Caco-2 (cell line): ENCODE measurements around the gene ERC1. TPM values are rescaled to one million over a fixed set of nuclear protein-coding genes. Genes with fewer than 3 reads are reported as not detected.
A peak's percentile ranks its signal among the peaks of the same experiment; 100 is the strongest.
"Not testable (repeated sequence)": the region's sequence is repeated elsewhere in the genome, so short reads cannot be mapped to it uniquely, and the experiment has no call there.

Experiments used
- BruUV-seq: library from RNA; stranded (reverse); fragments of 400-500 nt; replicated peaks from 2 replicates; lab custom pipeline; 2021; lab: Mats Ljungman, UMichigan
- CTCF ChIA-PET: fragments of 300-600 bp; sonication (Branson Sonifier 250); formaldehyde crosslinking; loops from one replicate; lab custom pipeline; 2022; ENCODE audit warnings: antibody characterized with exemption; lab: Charles Lee
- POLR2A ChIA-PET: fragments of 300-600 bp; sonication (Branson Sonifier 250); formaldehyde crosslinking; loops from one replicate; lab custom pipeline; 2022; ENCODE audit warnings: antibody characterized with exemption; lab: Charles Lee
- DNase-seq, 2 experiments: peaks; one replicate each; pipeline versions ENCODE4 v3.0.0 to v3.0.0-alpha.2; 2020 to 2022
- H3K27me3 ChIP-seq: replicated peaks from 2 replicates; pipeline ENCODE4 v1.6.0; 2011; ENCODE audit warnings: low read length; ENCODE audit not compliant: control insufficient read depth, insufficient read depth
- H3K36me3 ChIP-seq: 2 replicates; pipeline ENCODE4 v1.5.1; 2011; ENCODE audit warnings: low read length; ENCODE audit not compliant: control insufficient read depth, insufficient read depth
- H3K4me1 ChIP-seq: fragments of 250-450 bp; sonication (Bioruptor Pico); 2 replicates; pipeline ENCODE4 v1.5.1; 2020; ENCODE audit warnings: mild to moderate bottlenecking
- H3K4me3 ChIP-seq: 2 replicates; pipeline ENCODE4 v1.5.1; 2011; ENCODE audit warnings: low read depth, mild to moderate bottlenecking, control low read depth, low read length
- H3K9me3 ChIP-seq: fragments of 250-450 bp; sonication (Bioruptor Pico); 2 replicates; pipeline ENCODE4 v1.5.1; 2020; ENCODE audit warnings: mild to moderate bottlenecking, moderate library complexity
- H3K27ac Mint-ChIP-seq: one replicate; pipeline ENCODE4 v1.8.0; 2022; ENCODE audit warnings: mixed read lengths; ENCODE audit not compliant: unreplicated experiment
- H3K27me3 Mint-ChIP-seq: one replicate; pipeline ENCODE4 v1.8.0; 2022; ENCODE audit warnings: mixed read lengths; ENCODE audit not compliant: insufficient read depth, unreplicated experiment
- H3K36me3 Mint-ChIP-seq: one replicate; pipeline ENCODE4 v1.8.0; 2022; ENCODE audit warnings: mild to moderate bottlenecking, mixed read lengths; ENCODE audit not compliant: insufficient read depth, unreplicated experiment
- H3K4me1 Mint-ChIP-seq: one replicate; pipeline ENCODE4 v1.8.0; 2022; ENCODE audit warnings: low read depth, mixed read lengths; ENCODE audit not compliant: unreplicated experiment
- H3K4me3 Mint-ChIP-seq: one replicate; pipeline ENCODE4 v1.8.0; 2022; ENCODE audit warnings: mild to moderate bottlenecking, moderate library complexity, mixed read lengths; ENCODE audit not compliant: unreplicated experiment
- H3K9me3 Mint-ChIP-seq: one replicate; pipeline ENCODE4 v1.8.0; 2022; ENCODE audit warnings: mixed read lengths; ENCODE audit not compliant: unreplicated experiment
- intact Hi-C: fragments of 100-400 bp; cut with micrococcal nuclease; formaldehyde crosslinking; loops from one replicate; pipeline ENCODE4 v1.10.0; 2022; ENCODE audit not compliant: unreplicated experiment
- total RNA-seq: library from RNA; stranded (reverse); gene quantifications from 2 replicates; pipeline ENCODE4 v1.2.3, GENCODE V29; 2022
- TF ChIP-seq, protein P1 (sequence below), 2 experiments: fragments of 200-600 bp in 1 of 2; IDR thresholded peaks; 1 replicate in 1 of 2; 2 replicates in 1 of 2; pipeline versions ENCODE4 v1.5.1 to v1.8.0; 2011 to 2022; ENCODE audit warnings: antibody characterized with exemption in 1 of 2, control low read depth in 1 of 2, inconsistent platforms in 1 of 2, low read depth in 1 of 2, low read length in 1 of 2, mild to moderate bottlenecking in 1 of 2, moderate library complexity in 1 of 2; ENCODE audit not compliant: insufficient read depth in 1 of 2, severe bottlenecking in 1 of 2, unreplicated experiment in 1 of 2

ERC1 gene
- total RNA-seq, 1 experiment from 2014 or later = 88.4 TPM

DNA sequence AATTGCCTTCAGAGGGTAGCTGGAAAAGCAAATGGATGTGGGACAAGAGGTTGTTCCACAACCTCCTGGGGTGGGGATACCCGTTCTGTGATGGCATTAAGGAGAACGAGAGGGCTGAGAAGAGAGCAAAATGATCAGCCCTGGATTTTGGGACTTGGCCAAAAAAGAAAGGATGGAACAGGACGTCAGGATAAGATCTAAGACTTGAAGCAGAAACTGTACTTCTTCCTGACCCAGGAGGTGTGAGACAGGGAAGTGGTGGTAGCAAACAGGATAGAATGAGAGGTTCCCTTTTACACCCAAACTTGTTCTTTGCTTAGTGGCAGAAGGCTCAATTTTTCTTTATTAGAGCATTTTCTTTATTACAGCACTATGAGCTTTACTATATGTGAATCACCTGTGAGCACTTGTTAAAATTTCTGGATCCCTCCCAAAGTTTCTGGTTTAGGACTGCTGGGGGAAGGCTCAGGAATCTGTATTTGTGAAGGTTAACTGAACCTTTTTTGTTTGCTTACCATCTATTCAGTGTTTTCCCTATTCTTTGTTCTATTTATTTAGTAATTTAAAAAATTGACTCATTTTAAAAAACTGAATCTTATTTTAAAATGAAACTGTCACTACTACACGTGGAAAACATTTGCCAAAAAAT, 59.2 kb downstream of the ERC1 start:
- Histone ChIP-seq H3K9me3 (no peaks in the 10 kb centered on the region), H3K4me3 (no peak overlapping the region), H3K27me3 (no peaks in the 10 kb centered on the region), H3K4me1 (peaks cover 21% of the 10 kb centered on the region), H3K36me3 (no peaks in the 10 kb centered on the region; the same call in 1 of the 2 replicates)
- CTCF ChIA-PET = no interaction called here
- no peak overlapping the region for H3K4me3 Mint-ChIP-seq
- intact Hi-C loops = loop anchor here (5.0 kb wide), 1 partner anchor 58 kb away; the partner anchor contains the start of gene ERC1
- no TSS peak for BruUV-seq
- no peaks in the 10 kb centered on the region for H3K27me3 Mint-ChIP-seq
- no peaks in the 10 kb centered on the region for H3K36me3 Mint-ChIP-seq
- TF ChIP-seq, protein P1, sequence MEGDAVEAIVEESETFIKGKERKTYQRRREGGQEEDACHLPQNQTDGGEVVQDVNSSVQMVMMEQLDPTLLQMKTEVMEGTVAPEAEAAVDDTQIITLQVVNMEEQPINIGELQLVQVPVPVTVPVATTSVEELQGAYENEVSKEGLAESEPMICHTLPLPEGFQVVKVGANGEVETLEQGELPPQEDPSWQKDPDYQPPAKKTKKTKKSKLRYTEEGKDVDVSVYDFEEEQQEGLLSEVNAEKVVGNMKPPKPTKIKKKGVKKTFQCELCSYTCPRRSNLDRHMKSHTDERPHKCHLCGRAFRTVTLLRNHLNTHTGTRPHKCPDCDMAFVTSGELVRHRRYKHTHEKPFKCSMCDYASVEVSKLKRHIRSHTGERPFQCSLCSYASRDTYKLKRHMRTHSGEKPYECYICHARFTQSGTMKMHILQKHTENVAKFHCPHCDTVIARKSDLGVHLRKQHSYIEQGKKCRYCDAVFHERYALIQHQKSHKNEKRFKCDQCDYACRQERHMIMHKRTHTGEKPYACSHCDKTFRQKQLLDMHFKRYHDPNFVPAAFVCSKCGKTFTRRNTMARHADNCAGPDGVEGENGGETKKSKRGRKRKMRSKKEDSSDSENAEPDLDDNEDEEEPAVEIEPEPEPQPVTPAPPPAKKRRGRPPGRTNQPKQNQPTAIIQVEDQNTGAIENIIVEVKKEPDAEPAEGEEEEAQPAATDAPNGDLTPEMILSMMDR (IDR thresholded peaks at IDR 0.05; ENCODE audit: insufficient read depth in 1 of 2, low read depth in 1 of 2, low read length in 1 of 2, severe bottlenecking in 1 of 2, unreplicated experiment in 1 of 2) = no peak
- H3K27ac Mint-ChIP-seq = no peak overlapping the region
- POLR2A ChIA-PET = no interaction called here
- H3K4me1 Mint-ChIP-seq = peaks cover 22% of the 10 kb centered on the region
- H3K9me3 Mint-ChIP-seq = no peaks in the 10 kb centered on the region
- no peak for DNase-seq

DNA sequence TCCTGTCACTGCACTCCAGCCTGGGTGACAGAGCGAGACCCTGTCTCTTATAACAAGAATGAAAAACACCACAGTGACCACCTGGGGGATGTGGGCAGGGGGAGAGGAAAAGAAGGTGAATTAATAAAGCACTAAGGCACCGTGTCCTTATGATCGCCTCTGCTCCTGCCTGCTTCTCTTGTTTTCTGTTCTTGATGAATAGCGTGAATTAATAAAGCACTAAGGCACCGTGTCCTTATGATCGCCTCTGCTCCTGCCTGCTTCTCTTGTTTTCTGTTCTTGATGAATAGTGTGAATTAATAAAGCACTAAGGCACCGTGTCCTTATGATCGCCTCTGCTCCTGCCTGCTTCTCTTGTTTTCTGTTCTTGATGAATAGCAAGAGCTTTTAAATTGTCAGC, 60.6 kb downstream of the ERC1 start:
- H3K4me3 Mint-ChIP-seq = not testable (repeated sequence)

DNA sequence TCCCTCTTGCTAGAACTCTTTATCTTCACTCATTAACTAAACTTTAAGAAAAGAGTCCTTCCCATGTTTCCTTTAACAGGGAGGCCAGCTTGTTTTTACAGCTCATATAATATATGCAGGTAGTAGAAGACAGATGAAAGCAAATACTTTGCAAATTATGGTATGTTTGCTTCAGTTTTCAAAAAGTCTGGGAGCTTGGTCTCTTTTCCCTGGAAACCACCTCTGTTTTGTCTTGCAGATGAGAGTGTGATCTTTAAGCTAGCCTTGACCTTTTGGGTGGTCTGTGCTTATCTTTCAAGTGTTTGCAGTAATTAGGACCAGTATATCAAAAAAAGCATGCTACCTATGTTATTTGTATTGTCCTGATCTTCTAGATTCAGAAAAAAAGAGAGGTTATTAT, 62.7 kb downstream of the ERC1 start:
- Histone ChIP-seq H3K4me3 (no peak overlapping the region), H3K9me3 (peaks cover 8% of the 10 kb centered on the region; the same call in 1 of the 2 replicates), H3K36me3 (no peaks in the 10 kb centered on the region), H3K27me3 (no peaks in the 10 kb centered on the region), H3K4me1 (peaks cover 21% of the 10 kb centered on the region)
- Mint-ChIP-seq H3K9me3 (peaks cover 8% of the 10 kb centered on the region), H3K4me3 (no peak overlapping the region), H3K27ac (peak overlapping the region; percentile 10), H3K36me3 (peaks cover 16% of the 10 kb centered on the region), H3K27me3 (no peaks in the 10 kb centered on the region), H3K4me1 (peaks cover 34% of the 10 kb centered on the region)
- TF ChIP-seq, protein P1 (IDR thresholded peaks at IDR 0.05; ENCODE audit: insufficient read depth in 1 of 2, low read depth in 1 of 2, low read length in 1 of 2, severe bottlenecking in 1 of 2, unreplicated experiment in 1 of 2) = no peak
- ChIA-PET POLR2A (no interaction called here), CTCF (interaction anchor here (2.1 kb wide), 1 partner anchor 39 kb away, joined by 8 read pairs; no protein-coding TSS in a partner anchor)
- DNase-seq = no peak
- no TSS peak for BruUV-seq
- intact Hi-C loops = loop anchor here (5.0 kb wide), 1 partner anchor 61 kb away; the partner anchor contains the start of gene ERC1

More for the DNA sequence above, 60.6 kb downstream of the ERC1 start:
- H3K27me3 Mint-ChIP-seq, H3K4me3 ChIP-seq, DNase-seq, H3K36me3 ChIP-seq, H3K9me3 ChIP-seq, H3K9me3 Mint-ChIP-seq, CTCF ChIA-PET, POLR2A ChIA-PET, BruUV-seq, H3K36me3 Mint-ChIP-seq, H3K27ac Mint-ChIP-seq, H3K27me3 ChIP-seq: not testable (repeated sequence)
- H3K4me1 Mint-ChIP-seq = peaks cover 34% of the 10 kb centered on the region
- intact Hi-C loops = loop anchor here (5.0 kb wide), 1 partner anchor 59 kb away; the partner anchor contains the start of gene ERC1
- H3K4me1 ChIP-seq = peaks cover 21% of the 10 kb centered on the region
